Lower leg skin (tissue), 3 donors: Measurements from ENCODE around the gene CHRND.

Experiments used
- POLR2A ChIP-seq, 2 donors: fragments of 450-650 bp; IDR thresholded peaks; one replicate each; pipeline ENCODE4 v1.6.1; 2016 to 2017; ENCODE audit warnings: antibody characterized with exemption in 2 of 2, mild to moderate bottlenecking in 1 of 2, moderate library complexity in 1 of 2
- TF ChIP-seq, protein P1 (sequence below), 3 donors: fragments of 450-650 bp; IDR thresholded peaks; one replicate each; pipeline ENCODE4 v1.5.1; 2016; ENCODE audit warnings: antibody characterized with exemption in 3 of 3, mild to moderate bottlenecking in 3 of 3, moderate library complexity in 2 of 3

DNA sequence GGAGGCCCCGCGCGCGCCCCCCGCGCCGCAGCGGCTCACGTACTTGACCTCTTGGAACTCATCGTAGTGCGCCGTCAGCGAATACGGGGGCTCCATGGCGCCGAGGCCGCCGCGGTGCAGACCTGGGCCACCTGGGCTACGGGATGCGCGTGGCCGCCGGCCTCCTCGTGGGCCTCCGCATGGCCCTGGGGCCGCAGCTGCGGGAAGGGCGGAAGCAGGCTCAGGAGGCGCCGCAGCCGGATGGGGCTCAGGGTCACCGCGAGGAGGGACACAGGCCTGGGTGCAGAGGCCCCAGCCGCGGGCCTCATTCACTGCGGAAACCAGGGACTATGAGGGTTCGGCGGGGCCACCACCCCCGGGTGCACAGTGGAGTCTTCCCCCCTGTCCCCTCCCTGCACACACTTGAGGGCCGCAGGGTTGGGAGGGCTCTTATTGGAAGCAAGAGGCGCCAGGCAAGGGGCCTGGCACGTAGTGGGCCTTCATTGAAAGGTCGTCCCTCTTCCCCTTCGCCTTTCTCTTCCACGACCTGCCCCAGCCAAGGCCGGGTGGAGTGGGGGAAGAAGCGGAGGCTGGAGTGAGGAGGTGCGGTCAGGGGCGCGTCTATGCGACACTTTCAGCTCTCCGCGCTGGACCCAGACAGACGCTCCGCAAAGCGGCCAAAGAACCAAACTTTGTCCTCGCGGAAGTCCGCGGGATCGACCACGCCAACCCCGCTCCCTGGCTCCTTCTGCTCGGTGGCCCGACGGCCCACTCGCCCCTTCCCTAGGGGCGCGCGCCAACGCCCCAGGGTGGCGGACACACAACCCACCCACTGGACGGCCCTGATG lies 39.2 kb upstream of the CHRND start:
- TF ChIP-seq, protein P1, sequence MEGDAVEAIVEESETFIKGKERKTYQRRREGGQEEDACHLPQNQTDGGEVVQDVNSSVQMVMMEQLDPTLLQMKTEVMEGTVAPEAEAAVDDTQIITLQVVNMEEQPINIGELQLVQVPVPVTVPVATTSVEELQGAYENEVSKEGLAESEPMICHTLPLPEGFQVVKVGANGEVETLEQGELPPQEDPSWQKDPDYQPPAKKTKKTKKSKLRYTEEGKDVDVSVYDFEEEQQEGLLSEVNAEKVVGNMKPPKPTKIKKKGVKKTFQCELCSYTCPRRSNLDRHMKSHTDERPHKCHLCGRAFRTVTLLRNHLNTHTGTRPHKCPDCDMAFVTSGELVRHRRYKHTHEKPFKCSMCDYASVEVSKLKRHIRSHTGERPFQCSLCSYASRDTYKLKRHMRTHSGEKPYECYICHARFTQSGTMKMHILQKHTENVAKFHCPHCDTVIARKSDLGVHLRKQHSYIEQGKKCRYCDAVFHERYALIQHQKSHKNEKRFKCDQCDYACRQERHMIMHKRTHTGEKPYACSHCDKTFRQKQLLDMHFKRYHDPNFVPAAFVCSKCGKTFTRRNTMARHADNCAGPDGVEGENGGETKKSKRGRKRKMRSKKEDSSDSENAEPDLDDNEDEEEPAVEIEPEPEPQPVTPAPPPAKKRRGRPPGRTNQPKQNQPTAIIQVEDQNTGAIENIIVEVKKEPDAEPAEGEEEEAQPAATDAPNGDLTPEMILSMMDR (IDR thresholded peaks at IDR 0.05), result no peak
- no peak for TF ChIP-seq POLR2A (IDR thresholded peaks at IDR 0.05)
